ENCODE measurements around the gene ABI3BP.

The ABI3BP gene

DNA sequence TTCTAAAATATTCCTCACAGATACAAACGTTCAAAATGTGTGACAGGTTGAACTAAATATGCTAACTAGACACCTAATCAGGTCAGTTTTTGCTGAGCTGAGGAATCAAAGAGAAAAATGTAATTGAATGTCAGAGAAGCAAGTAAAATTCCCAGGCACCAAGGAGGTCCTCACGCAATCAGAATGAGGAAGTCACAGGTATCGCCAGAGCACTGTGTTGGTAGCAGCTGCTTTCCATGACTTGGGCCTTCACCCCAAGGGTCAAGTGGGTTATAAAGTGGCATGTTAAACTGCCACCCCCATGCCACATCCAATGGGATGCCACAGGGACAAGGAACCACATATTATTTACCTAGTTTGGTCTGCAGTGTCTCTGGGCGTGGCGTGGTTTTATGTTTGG lies 158.9 kb downstream of the ABI3BP start:
- DNase-seq (ENCODE audit: low spot score), result no peak

DNA sequence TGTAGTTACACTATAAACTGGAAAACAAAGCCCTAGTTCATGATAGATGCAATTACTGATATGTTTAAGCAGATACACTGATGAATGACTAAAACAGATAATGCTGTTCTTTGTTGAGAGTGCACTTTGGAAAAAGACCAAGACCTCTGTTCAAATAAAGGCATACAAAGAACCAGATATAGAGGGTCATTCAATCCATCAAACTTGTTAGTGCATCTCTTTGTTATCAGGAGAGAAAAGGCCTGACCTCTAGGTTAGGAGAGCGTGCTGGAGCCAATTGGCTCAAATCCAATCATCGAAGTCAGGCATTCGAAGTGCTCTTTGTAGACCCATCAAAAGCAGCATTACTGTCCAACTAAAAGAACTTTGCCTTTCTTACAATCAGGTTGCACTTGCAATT lies 159.7 kb downstream of the ABI3BP start:
- no peak for DNase-seq (ENCODE audit: low spot score)

DNA sequence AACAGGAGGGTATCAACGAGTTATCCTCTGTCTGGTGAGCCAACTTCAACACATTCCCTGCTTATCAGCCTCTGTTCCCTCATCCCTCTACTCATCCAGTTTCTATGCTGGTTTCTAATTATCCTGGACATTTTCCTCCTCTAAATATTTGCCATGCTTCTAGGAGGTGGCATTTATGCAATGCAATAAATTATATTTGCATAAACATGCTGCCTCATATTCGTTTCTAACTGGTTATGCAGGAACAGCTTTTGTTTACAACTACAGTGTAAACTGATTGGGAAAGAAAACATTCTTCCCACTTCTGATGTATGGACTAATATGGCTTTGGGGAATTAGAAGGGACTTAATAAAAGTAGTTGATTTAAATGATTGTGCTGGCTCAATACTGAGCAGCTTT lies 161.6 kb downstream of the ABI3BP start:
- no peak for DNase-seq (ENCODE audit: low spot score)

DNA sequence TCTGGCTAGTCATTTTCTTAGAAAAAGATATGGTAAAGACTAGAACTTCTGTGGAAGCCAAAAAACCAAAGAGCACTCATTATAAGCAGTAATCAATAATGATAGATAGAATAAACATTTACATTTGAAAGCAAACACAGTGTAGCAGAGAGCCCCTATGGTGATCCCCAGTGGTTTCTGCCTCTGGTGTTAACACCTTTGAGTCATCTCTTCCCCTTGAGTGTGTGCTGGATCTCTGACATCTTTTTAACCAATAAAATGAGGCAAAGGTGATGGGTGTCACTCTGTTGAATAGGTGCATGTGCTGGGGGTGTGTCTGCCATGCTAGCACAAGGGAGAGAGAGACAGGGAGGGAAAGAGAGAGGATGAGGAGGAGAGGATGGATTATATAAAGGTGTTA lies 162.3 kb downstream of the ABI3BP start:
- DNase-seq (ENCODE audit: low spot score), result no peak

DNA sequence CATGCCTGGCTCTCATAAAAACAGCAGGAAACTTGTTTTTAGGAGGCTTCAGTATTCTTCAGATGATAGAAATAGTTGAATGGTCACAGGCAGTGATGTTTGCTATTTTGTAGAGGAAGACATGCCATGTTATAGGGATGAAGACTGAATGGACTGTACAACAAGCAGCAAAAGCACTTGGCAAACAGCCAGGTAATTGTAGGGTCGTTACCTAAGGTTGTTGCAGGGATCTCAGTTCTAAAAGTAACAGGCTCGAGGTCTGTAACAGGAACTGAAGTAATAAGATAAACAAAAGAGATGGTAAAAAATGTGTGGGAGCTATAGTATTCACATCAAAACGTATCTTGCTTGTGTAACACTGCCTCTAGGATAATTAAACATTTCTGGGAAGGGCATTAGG lies 167.6 kb downstream of the ABI3BP start:
- DNase-seq (ENCODE audit: low spot score), result no peak

- no peak for DNase-seq (ENCODE audit: low spot score)
These were observed 177.6 kb downstream of the ABI3BP start for GRCh38 chr3:100815583-100815982.

- DNase-seq (ENCODE audit: low spot score), result no peak
These were observed 179.4 kb downstream of the ABI3BP start for GRCh38 chr3:100813828-100814227.

GRCh38 chr3:100811779-100812507 lies 181.3 kb downstream of the ABI3BP start:
- DNase-seq (ENCODE audit: low spot score), result no peak

DNA sequence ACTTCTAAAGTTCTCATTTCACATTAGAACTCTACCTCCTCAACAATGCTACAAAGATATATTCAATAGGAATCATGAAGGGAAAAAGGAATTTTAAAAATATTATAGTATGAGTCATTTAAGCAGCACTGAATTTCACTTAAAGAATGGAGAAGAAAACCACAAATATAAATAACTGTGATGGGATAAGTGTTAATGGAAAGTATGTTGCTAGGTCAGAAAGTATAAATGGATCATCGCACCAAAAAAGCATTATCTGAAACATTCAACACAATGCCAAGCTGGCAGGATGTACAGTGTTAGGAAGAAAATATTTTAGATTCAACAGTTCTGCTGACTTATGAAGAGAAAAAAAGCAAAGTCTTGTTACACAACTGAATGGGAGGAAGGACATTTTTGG lies 182.6 kb downstream of the ABI3BP start:
- no peak for DNase-seq (ENCODE audit: low spot score)

- DNase-seq (ENCODE audit: low spot score), result no peak
These were observed 188.6 kb downstream of the ABI3BP start for GRCh38 chr3:100804631-100805030.

DNA sequence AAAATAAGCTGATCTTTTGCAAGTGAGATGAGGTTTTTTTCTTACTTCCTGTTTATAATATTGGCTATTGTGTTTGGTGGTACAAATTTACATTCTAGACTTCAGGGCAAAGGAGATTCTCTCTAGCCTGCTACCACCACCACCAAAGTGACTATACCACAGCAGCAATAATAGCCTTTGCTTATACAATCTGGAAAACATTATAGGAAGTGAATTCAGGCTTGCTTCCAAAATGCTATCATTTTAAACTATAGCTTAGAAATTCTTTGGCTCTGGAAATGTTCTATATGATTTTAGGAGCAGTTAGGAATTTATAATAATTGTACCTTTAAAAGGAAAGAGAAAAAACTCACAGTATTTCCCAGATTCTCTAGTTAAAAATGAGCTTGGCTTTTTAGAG lies 189.5 kb downstream of the ABI3BP start:
- DNase-seq (ENCODE audit: low spot score), result no peak

GRCh38 chr3:100802126-100802525 lies 191.1 kb downstream of the ABI3BP start:
- peak; percentile 98 for DNase-seq (ENCODE audit: low spot score)

GRCh38 chr3:100798012-100798411 lies 195.2 kb downstream of the ABI3BP start:
- DNase-seq (ENCODE audit: low spot score), result peak; percentile 29

DNA sequence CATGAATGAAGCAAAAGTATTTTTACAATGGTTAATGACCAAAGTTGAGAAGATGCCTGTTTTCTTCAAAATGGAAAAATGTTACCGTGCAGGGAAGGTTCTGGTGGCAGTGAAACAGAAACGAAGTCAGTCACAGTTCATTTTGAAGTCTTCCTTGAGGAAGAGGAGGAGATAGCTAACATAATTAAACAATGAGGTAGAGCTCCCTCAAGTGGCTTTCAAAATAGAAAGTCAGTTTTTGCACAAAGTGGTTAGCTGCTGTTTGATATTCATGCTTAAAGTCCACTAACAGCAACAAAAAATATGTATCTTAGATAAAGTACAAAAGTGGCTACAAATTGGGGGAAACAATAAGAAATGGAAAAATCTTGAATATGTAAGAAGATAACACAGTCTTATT lies 196.7 kb downstream of the ABI3BP start:
- DNase-seq (ENCODE audit: low spot score), result peak; percentile 58

DNA sequence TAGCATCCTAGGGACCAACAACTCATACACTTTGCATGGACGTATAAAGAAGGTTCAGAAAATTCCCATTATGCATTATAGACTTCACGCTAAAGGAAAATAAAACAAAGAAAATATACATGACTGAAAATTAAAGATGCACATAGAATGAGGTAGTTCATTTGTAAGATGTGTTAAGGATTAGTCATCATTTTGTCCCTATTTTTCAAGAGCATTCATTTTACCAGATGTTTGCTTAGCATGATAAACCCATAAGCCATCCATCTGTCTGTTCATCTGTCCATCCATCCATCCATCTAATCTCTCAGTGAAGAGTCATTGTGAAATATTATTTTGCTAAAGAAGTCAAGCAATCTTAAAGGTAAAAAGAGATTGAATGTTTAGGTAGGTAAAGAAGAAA lies 203.6 kb downstream of the ABI3BP start:
- DNase-seq (ENCODE audit: low spot score), result no peak

GRCh38 chr3:100783619-100784018 lies 209.6 kb downstream of the ABI3BP start:
- no peak for DNase-seq (ENCODE audit: low spot score)

DNA sequence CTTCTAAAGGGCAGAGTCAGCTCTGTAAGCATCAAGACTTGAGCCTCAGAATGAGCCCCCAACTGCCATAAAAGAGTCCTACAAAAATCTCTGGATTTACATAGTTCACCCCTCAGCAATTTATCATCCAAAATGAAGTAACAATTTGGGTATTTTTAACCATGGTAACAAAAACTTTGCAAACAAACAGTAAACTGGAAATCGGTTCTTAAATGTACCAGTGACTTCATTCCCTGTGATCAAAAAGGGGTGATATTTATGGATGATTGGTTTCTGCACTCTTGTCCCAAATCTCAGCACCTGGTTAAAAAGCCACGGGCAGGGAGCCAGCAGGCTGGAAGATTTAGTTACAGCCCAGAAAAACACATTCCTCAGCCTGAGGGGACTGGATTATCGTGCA lies 210.3 kb downstream of the ABI3BP start:
- DNase-seq (ENCODE audit: low spot score), result peak; percentile 59

DNA sequence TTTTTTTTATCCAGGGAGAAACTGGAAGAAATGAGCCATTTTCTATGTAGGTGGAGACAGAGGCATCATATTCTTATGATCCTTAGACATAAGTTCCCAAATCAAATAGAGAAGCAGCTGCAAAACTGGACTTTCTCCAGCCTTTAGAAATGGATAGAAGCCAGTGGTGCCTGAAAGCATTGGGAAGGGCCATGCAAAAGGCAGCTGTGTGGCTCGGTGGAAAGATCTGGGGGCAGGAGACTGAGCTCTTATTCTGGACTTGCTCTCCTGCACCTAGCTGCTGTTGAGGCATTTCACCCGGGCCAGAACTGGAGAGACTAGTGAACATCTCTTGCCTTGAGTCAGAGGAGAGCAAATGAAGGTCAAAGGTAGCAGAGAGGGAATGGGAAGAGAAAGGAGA lies 210.9 kb downstream of the ABI3BP start:
- no peak for DNase-seq (ENCODE audit: low spot score)

- peak; percentile 79 for DNase-seq (ENCODE audit: low spot score)
These were observed 211.9 kb downstream of the ABI3BP start for GRCh38 chr3:100781301-100781700.

GRCh38 chr3:100780071-100780622 lies 213.1 kb downstream of the ABI3BP start:
- DNase-seq (ENCODE audit: low spot score), result no peak

DNA sequence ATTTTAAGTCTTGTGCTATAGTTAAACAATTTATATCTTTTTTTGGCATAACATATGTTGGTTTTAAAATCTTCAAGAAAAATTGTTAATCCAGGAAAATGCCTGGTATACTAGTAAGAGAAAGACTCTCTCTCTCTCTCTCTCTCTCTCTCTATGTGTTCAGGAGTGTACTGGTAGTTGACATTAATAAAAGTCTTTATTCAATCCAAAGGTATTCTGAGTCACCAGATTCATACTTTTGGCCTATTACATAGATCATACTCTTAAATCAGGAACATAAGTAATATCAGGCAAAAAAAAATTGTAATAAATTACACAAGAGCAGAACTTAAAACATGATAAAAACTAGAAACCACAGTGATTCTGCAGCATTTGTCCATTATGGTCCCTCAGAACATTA lies 213.7 kb downstream of the ABI3BP start:
- no peak for DNase-seq (ENCODE audit: low spot score)

GRCh38 chr3:100777271-100777670 lies 215.9 kb downstream of the ABI3BP start:
- DNase-seq (ENCODE audit: low spot score), result peak; percentile 68

- peak; percentile 52 for DNase-seq (ENCODE audit: low spot score)
These were observed 216.5 kb downstream of the ABI3BP start for GRCh38 chr3:100776746-100777145.

- no peak for DNase-seq (ENCODE audit: low spot score)
These were observed 217.0 kb downstream of the ABI3BP start for GRCh38 chr3:100776097-100776729.
